Measurements from ENCODE around the gene RERE.
"Not testable (repeated sequence)": the region's sequence is repeated elsewhere in the genome, so short reads cannot be mapped to it uniquely, and the experiment has no call there.

Gene RERE

DNA sequence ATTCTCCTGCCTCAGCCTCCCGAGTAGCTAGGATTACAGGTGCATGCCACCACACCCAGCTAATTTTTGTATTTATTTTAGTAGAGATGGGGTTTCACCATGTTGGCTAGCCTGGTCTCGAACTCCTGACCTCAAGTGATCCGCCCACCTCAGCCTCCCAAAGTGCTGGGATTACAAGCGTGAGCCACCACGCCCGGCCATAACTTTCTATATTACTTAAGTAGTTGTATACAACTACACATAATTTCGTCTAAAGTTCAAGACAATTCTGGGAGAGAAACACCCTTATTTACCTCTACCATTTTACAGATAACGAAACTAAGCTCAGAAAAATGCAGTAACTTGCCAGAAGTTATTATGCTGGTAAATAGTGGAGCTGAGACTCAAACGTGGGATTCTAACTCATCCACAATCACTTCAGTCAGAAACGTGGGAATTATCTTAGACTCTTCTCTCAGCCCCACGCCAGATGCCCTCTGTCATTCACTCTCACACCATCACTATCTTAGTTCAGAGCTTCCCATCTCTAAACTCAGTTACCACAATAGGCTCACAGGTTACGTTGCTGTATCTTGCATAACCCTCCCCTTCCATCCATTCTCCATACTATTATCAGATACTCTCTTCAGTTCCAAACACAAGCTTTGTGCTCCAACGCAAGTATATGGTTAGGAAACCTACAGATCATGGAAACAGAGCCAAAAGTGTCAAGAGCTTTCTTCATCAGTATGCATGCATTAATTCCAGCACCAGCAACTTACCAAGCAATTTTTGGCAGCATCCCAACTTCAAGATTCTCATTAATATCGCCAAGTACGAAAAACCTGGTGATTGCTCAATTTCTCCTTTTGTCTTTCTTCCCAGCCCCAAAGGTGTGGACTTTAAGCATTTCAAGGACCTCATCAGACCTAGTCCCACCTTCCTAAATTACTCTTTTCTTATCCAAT lies 69.3 kb downstream of the RERE start:
- no peak for DNase-seq

DNA sequence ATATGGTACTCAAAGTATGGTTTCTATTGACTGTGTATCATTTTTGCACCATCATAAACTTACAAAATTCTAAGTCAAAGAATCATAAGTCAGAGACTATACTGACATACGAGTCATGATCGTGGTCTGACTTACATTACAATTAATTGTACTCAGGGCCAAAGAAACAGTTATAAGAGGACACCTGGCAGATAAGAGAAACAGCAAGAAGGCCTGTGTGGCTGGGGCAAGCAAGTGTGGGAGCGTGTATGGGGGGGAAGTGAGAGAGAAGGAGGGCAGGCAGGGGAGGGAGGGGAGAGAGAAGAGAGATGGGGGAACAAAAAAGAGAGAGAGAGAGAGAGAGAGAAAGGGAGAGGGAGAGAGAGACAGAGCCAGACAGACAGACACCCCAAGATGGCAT lies 70.9 kb downstream of the RERE start:
- DNase-seq: no peak

DNA sequence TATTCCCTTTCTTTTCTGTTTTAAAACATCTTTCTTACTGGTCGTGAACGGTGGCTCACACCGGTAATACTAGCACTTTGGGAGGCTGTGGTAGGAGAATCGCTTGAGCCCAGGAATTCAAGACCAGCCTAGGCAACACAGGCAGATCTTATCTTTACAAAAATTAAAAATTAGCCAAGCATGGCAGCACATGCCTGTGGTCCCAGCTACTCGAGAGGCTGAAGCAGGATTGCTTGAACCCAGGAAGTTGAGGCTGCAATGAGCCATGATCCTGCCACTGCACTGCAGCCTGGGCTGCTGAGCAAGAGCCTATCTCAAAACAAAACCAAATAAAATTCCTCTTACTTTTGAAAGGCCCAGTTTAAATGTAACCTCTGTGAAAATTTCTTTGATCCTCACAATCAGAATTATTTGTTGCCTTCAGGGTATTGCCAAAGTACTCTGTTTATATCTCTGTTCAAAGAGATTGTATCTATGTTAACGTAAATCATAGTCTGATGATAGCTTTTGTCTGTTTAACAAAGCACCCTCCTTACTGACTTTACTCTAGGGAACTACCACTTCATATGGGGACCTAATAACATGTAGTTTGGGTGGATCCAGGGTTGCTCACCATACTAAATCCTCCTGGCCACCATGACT lies 71.6 kb downstream of the RERE start:
- no peak for DNase-seq

DNA sequence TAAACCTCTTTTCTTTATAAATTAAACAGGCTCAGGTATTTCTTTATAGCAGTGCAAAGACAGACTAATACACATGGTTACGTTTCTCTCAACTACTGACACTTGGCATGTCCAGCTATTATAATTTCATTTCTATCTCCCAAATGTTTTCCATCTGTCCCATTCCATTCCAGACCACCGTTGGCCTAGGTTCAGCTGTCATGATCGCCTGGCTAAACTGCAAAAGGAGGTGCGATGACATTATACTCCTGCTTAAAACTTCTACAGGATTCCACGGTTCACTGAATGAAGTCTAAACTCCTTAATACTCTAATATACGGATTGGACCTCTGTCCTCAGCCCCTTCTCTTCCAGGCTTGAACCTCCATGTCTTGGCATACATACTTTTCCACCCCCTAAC lies 72.1 kb downstream of the RERE start:
- DNase-seq: no peak

DNA sequence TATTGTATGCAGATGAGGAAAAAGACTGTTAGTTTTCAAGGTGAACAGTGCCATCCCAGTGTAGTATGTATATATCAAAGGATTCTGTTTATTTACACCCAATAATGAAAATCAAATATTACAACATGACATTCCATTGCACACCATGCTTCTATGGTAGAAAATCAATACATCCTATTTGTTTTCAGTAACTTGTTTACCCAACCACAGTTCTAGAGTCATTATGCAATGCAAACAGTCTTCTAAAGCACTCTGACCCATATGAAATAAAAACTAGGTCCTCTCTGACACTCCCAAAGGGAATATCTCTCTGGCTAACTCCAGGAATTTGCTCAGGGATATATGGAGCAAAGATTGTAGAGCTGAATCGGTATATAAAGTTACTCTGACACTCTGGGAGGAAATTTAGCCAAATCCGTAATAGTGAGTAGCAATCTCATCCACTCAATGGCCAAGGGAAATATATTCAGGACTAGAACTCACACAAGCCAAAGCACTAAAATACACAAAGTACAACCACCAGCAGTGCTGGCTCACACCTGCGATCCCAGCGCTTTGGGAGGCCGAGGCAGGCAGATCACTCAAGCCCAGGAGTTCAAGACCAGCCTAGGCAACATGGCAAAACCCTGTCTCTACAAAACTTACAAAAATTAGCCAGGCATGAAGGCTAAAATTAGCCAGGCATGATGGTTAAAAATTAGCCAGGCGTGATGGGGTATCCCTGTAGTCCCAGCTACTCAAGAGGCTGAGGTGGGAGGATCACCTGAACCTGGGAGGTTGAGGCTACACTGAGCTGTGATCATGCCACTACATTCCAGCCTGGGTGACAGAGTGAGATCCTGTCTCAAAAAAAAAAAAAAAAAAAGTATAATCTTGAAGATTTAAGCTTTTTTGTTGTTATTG lies 75.2 kb downstream of the RERE start:
- no peak for DNase-seq

DNA sequence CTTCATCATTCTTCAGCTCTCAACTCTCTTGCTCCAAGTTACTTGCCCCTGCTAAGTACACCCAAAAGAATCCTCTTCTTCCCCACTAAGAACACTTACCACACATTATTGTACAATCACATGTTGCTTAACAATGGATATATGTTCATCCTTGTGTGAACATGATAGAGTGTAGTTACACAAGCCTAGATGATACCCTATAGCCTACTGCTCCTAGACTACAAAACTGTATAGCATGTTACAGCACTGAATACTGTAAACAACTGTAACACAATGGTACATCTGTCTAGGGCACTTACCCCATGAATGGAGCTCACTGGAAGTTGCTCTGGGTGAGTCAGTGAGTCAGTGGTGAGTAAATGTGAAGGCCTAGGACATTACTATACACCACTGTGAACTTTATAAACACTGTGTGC lies 77.4 kb downstream of the RERE start:
- DNase-seq: no peak

DNA sequence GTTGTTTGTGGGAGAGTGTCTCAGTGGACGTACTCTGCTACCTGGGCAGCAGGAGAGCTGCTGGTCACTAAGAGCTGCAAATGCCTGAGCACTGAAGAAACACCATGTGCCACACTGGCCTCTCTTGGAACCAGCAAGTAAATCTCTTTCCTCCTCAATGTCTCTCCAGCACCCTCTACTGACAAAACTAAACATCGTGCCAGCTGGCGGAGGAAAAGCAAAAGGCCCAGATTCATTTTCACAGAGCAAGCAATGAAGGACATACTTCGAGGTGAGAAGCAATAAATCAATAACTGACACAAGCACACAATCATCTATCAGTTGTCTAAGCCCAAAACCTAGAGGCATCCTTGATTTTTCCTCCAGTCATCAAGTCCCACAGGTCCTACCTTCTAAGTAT lies 78.1 kb downstream of the RERE start:
- DNase-seq: no peak

DNA sequence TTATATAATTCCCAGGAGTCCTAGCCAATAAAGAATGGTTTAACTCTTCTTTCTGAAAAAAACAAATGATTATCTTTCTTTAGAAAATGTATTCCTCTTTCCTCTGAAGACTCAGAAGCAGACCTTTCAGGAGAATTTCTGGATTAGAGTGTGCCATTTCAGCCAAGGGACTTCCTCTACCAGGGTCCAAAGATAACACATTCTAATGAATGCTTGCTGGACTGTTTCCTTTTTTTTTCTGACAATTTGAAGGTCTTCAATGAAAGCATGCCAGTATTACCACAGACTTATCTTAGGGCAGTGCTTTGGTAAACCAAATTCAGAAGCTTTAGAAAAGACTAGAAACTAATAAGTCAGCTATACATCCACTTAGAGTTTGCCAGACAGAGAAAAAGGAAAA lies 80.5 kb downstream of the RERE start:
- no peak for DNase-seq

DNA sequence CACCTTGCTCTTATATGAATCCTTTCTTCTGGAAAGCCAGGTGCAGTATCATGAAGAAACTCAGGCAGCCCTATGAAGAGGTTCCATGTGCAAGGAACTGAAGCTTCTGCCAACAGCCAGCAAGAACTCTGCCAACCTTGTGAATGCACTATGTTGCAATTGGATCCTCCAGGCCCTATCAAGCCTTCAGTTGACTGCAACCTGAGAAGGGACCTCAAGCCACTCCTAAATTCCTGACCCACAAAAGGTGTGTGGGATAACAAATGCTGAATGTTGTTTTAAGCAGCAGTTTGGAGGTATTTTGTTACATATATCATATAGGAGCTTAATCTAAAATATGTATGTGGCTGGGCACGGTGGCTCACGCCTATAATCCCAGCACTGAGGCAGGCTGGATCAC lies 84.0 kb downstream of the RERE start:
- no peak for DNase-seq

DNA sequence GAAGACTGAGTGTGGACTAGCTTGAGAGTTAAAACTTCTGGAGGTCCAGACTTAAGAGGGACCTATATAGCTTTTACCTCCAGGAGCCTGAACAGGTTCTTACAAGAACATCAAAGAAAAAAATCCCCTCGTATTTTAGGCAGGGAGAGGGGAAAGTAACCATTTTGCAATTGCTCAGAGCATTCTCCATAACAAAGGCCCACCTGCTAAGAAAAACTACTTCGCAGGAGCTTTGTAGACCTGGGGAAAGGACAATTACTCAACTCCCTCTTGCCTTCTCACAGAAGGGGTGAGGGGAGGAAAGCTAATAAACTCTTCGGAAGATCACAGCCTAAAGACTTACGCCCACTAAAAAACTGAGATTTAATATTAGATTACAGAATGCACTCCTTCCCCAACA lies 86.3 kb downstream of the RERE start:
- DNase-seq: no peak

DNA sequence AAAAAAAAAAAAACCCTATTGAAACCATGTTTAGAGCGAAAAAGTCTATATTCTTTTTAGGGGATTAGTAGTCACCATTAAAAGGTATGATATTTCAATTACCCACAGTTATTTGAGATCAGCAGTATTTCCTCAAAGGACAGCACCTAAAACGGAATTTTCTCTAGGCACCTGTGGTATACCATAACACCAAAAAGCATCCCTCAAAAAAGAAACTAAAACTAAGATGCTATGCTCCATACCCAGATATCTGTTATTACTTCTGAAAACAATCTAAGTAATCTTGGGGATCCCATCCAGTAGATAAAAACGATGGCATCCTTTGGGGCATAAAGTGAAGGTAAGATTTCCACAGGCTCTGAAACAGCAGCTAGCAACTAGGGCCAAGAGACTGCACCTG lies 89.0 kb downstream of the RERE start:
- no peak for DNase-seq

DNA sequence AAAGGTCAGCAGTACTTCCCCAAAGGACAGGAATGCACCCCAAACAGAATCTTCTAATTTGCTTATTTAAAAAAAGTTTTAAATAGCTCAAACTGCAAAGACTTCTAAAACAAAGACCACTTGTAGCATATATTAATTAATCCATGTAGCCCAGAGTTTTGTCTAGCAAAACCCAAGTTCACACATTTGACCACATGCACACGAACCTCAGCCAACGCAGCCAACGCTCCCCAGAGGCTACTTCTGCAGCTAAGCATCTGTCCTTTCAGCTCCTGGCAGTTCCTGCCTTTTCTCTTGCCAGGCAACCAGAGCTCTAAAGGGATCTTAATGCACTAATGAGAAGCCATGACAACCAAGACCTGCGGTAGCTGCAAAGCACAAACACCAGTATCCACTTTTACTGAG lies 89.6 kb downstream of the RERE start:
- DNase-seq: no peak

DNA sequence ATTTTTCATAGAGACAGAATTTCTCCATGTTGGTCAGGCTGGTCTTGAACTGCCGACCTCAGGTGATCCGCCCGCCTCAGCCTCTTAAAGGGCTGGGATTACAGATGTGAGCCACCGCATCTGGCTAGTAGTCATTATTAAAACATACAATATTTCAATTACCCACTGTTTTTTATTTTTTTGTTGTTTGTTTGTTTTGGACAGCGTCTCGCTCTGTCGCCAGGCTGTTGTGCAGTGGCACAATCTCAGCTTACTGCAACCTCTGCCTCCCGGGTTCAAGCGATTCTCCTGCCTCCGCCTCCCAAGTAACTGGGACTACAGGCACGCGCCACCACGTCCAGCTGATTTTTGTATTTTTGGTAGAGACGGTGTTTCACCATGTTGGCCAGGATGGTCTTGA lies 90.1 kb downstream of the RERE start:
- DNase-seq: not testable (repeated sequence)

DNA sequence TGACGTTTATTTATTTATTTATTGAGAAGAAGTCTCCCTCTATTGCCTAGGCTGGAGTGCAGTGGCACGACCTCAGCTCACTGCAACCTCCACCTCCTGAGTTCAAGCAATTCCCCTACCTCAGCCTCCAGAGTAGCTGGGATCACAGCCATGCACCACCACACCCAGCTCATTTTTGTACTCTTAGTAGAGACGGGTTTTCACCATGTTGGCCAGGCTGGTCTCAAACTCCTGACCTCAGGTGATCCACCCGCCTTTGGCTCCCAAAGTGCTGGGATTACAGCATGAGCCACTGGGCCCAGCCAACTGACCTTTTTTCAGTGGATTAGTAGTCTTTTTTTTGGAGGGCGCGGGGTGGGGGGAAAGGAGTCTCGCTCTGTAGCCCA lies 90.6 kb downstream of the RERE start:
- not testable (repeated sequence) for DNase-seq

DNA sequence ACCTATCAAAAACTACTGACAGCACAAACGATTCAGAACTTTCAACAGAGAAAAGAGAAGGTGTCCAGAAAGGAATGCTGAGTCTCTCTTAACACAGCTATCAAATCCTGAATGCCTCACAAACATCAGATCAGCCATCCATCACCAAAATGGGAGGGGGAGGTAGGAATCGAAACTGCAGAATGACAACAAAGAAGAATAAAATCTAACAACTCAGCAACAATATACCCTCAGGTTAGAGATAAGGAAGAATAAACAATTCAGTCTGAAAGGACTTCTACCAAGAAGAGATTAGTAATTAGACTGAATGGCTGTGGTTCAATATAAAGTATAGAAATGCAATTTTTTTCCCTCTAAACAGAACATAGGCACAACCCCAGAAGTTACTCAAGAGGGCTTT lies 94.4 kb downstream of the RERE start:
- no peak for DNase-seq

DNA sequence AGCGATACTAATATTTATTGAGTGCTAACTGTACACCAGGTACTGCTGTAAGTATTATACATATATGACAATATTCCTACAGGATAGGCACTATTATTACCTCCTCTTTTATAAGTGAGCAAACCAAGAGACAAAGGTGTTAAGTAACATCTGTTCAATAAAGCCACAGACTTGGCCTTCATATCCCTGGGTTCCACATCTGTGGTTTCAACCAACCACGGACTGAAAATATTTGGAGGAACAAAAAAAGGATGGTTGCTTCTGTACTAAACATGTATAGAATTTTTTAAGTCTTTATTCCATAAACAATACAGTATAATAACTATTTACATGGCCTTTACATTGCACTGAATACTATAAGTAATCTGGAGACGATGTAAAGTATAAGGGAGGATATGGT lies 95.1 kb downstream of the RERE start:
- no peak for DNase-seq

DNA sequence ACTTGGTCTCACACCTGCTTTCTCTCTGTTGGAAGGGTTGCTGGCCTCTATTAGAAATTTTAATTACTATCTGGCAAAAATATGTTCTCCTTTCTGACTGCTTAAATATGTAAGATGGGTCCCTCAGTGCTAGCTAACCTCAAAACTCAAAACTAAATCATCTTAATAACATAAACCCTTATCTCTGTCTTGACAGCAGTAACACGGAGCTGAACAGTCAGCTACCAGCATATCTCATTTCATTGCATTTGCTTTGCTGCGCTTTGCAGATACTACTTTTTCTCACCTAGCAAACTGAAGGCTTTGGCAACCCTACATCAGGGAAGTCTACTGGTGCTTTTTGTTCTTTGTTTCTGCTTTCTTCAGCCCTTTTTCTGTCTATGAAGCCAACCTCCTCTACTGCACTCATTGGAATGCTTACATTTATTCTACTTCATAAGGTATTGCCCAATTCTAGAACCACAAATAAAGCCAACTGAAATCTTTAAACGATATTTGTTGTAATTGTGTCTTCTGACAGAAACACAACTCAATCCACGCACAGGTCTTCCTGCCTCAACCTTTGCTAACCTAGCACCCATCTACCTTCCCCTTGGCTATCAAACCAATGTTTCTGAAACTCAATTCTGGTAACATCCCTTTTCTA lies 95.6 kb downstream of the RERE start:
- no peak for DNase-seq

DNA sequence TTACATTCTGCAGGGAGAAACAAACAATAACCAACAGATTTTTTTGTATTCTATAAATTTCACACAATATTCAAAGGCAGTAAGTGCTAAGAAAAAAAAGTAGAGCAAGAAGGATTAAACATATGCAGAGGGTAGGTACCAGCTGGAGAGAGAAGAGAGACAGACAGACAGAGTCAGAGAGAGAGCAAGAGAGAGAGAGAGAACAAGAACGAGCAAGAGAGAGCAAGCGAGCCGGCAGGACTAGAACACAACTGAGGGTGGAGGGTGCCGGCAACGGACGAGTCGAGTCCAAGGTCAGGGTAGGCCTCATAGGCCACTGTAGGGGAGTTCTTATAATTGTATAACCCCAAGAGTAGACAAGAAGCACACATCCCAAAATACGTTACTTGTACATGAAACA lies 97.1 kb downstream of the RERE start:
- no peak for DNase-seq

DNA sequence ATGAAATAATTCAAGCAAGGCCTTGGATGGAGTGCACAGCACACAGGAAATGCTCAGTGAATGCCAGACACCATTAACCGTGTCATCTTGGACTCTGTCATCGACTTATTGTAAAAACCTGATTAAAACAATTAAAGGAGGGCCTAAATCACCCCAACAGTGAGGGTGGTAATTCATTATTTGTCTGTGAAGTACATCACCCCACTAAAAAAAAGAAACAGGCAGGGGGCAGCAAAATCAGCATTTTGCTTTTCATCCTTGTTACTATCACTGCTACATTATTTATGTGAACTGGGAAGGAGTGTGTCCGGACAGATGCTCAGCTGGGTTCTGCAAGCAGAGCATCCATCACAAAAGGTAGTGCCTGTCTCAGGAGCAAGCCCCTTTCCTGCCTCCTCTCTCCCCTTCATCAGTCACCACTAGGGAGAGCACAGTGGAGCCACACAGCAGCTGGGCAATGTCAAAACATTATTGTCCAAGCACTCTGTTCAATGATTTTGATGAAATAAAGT lies 98.5 kb downstream of the RERE start:
- no peak for DNase-seq

DNA sequence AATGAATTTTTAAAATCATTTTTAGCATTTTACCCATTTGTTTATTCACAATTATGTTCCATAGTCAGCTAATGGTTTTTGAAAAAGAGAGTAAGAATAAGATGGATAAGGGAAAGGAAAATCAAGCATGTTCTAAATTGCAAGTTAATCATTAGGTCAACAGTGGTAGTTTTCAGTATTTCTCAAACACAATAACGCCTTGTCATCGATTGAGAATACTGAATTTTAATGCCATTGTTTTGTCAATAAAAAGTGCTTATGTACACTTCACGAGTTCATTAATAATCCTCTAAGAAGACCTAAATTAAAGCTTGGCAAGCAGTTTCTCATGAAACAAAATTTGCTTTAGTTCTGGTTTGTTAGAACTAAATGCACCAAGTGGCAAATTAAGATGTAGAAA lies 100.3 kb downstream of the RERE start:
- no peak for DNase-seq

DNA sequence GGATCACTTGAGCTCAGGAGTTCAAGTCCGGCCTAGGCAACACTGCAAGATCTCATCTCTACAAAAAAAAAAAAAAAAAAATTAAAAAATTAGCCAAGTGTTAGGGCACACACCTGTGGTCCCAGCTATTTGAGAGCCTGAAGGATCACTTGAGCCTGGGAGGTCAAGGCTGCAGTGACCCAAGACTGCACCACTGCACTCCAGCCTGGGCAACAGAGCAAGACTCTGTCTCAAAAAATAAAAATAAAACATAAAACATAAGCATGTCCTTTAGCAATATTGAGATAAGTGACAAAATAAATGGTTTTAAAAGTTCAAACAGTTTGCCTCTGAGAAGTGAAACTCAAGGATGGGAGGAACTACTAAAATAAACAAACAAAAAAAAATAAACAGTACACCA lies 101.2 kb downstream of the RERE start:
- DNase-seq: no peak

DNA sequence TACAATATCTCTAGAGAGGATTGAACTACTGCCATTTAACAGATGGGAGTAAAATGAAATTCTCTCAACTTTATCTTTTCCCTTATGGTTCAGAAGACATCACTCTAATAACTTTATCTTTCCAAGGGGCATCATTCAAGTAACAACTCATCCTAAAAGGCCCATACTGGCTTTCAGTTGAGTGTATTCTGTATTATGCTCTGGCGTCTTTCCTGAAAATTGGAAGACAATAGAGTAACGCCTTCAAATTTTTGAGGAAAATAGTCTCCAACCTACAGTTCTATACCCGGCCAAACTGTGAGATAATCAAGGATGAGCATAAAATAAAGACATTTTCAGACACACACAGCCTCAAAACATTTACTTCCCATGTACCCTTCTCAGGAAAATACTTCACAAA lies 103.3 kb downstream of the RERE start:
- no peak for DNase-seq
